GM23248 (cell line): ENCODE measurements around the gene TMC2. TPM values are rescaled to one million over a fixed set of nuclear protein-coding genes. Genes with fewer than 3 reads are reported as not detected.

Experiments
- DNase-seq: peaks from one replicate; pipeline ENCODE4 v3.0.0-alpha.2; 2015
- H2AFZ ChIP-seq: fragments of 200-600 bp; sonication (generic); 2 replicates; pipeline ENCODE4 v1.6.1; 2016; ENCODE audit warnings: antibody characterized with exemption
- H3F3A ChIP-seq: fragments of 200-600 bp; sonication (generic); 2 replicates; pipeline ENCODE4 v1.6.1; 2016; ENCODE audit warnings: mild to moderate bottlenecking, antibody characterized with exemption, mixed run types; ENCODE audit not compliant: insufficient read depth
- H3K27ac ChIP-seq: fragments of 200-600 bp; sonication (generic); 2 replicates; pipeline ENCODE4 v1.5.1; 2016; ENCODE audit warnings: mild to moderate bottlenecking
- H3K27me3 ChIP-seq: fragments of 200-600 bp; sonication (generic); replicated peaks from 2 replicates; pipeline ENCODE4 v1.6.1; 2016; ENCODE audit warnings: mild to moderate bottlenecking; ENCODE audit not compliant: insufficient read depth
- H3K36me3 ChIP-seq: fragments of 200-600 bp; sonication (generic); 2 replicates; pipeline ENCODE4 v1.6.1; 2016; ENCODE audit warnings: low read depth, mild to moderate bottlenecking
- H3K4me1 ChIP-seq: fragments of 200-600 bp; sonication (generic); 2 replicates; pipeline ENCODE4 v1.6.1; 2016; ENCODE audit warnings: mild to moderate bottlenecking; ENCODE audit not compliant: insufficient read depth
- H3K4me2 ChIP-seq: fragments of 200-600 bp; sonication (generic); one replicate; pipeline ENCODE4 v1.6.1; 2016; ENCODE audit warnings: mild to moderate bottlenecking; ENCODE audit not compliant: unreplicated experiment
- H3K4me3 ChIP-seq: fragments of 200-600 bp; sonication (generic); 2 replicates; pipeline ENCODE4 v1.5.1; 2016; ENCODE audit warnings: mild to moderate bottlenecking
- H3K79me2 ChIP-seq: fragments of 200-600 bp; sonication (generic); 2 replicates; pipeline ENCODE4 v1.6.1; 2016; ENCODE audit warnings: mild to moderate bottlenecking; ENCODE audit not compliant: insufficient read depth
- H3K9ac ChIP-seq: fragments of 200-600 bp; sonication (generic); 2 replicates; pipeline ENCODE4 v1.6.1; 2016; ENCODE audit warnings: mild to moderate bottlenecking
- H3K9me2 ChIP-seq: fragments of 200-600 bp; sonication (generic); 2 replicates; pipeline ENCODE4 v1.6.1; 2016; ENCODE audit warnings: mixed run types, mild to moderate bottlenecking, moderate library complexity; ENCODE audit not compliant: insufficient read depth
- H3K9me3 ChIP-seq: fragments of 200-600 bp; sonication (generic); one replicate; pipeline ENCODE4 v1.6.1; 2017; ENCODE audit warnings: low read depth
- H4K20me1 ChIP-seq: fragments of 200-600 bp; sonication (generic); 2 replicates; pipeline ENCODE4 v1.6.0; 2016; ENCODE audit not compliant: insufficient read depth
- EZH2 ChIP-seq: fragments of 200-600 bp; sonication (generic); IDR thresholded peaks from 2 replicates; pipeline ENCODE4 v1.6.1; 2018; ENCODE audit warnings: antibody characterized with exemption, mild to moderate bottlenecking; ENCODE audit not compliant: insufficient read depth, poor library complexity, severe bottlenecking
- EZH2phosphoT487 ChIP-seq: fragments of 200-600 bp; sonication (generic); IDR thresholded peaks from 2 replicates; pipeline ENCODE4 v1.6.1; 2018; ENCODE audit warnings: antibody characterized with exemption, moderate library complexity, mild to moderate bottlenecking, low read depth; ENCODE audit not compliant: insufficient read depth
- WGBS, 2 experiments: methylation state at CpG; one replicate each; pipeline ENCODE4 v1.1.6; 2015 to 2017; ENCODE audit warnings: low lambda C conversion rate in 2 of 2, low coverage in 1 of 2; ENCODE audit errors: missing lambda C conversion rate in 2 of 2; 5-methylcytosine and 5-hydroxymethylcytosine counted together
- in situ Hi-C: fragments of 300-500 bp; cut with MboI; formaldehyde crosslinking; loops from 2 replicates; pipeline ENCODE4 v1.15.0; 2020
- polyA plus RNA-seq: library from polyadenylated mRNA; unstranded; fragments of >200 nt; fragmentation: Nextera tagmentation; extraction: Ambion mirVana; gene quantifications from 2 replicates; pipeline ENCODE4 v1.2.1, GENCODE V29; 2016
- total RNA-seq: library from RNA; depleted of rRNA; stranded (reverse); fragments of >200 nt; shearing (Covaris generic); gene quantifications from 2 replicates; pipeline ENCODE4 v1.2.3, GENCODE V29; 2014

Gene TMC2
- total and polyA plus RNA-seq, 2 experiments from 2014 or later: not detected

GRCh38 chr20:2538356-2538755, 2.0 kb downstream of the TMC2 start:
- H3K4me1 ChIP-seq: no peaks in the 10 kb centered on the region
- H3K9me3 ChIP-seq: no peaks in the 10 kb centered on the region
- H3K27me3 ChIP-seq: peaks cover 67% of the 10 kb centered on the region
- no peak overlapping the region for H3K4me2 ChIP-seq
- DNase-seq: no peak
- no peaks in the 10 kb centered on the region for H3K79me2 ChIP-seq
- in situ Hi-C loops: no loop called here
- 54 to 55% methylated on average over 12 of the region's 12 CpGs for WGBS, 2 experiments
- H3K9me2 ChIP-seq: no peaks in the 10 kb centered on the region
- H2AFZ ChIP-seq: no peak overlapping the region
- H3K36me3 ChIP-seq: no peaks in the 10 kb centered on the region
- H3F3A ChIP-seq: no peaks in the 10 kb centered on the region
- no peak overlapping the region for H3K9ac ChIP-seq
- TF ChIP-seq EZH2 (no peak), EZH2phosphoT487 (no peak)
- no peak overlapping the region for H3K4me3 ChIP-seq
- no peaks in the 10 kb centered on the region for H4K20me1 ChIP-seq
- no peak overlapping the region for H3K27ac ChIP-seq

GRCh38 chr20:2538931-2539720, 2.8 kb downstream of the TMC2 start:
- Histone ChIP-seq H3K4me2 (no peak overlapping the region), H3K4me1 (no peaks in the 10 kb centered on the region), H3K4me3 (no peak overlapping the region), H3K27me3 (peaks cover 70% of the 10 kb centered on the region), H3K9me2 (no peaks in the 10 kb centered on the region), H3K9me3 (no peaks in the 10 kb centered on the region), H4K20me1 (no peaks in the 10 kb centered on the region), H3F3A (no peaks in the 10 kb centered on the region), H2AFZ (no peak overlapping the region), H3K9ac (no peak overlapping the region), H3K36me3 (no peaks in the 10 kb centered on the region), H3K27ac (no peak overlapping the region), H3K79me2 (no peaks in the 10 kb centered on the region)
- TF ChIP-seq EZH2phosphoT487 (no peak), EZH2 (no peak)
- DNase-seq: no peak
- WGBS, 2 experiments: 11% methylated on average over 8 of the region's 8 CpGs
- in situ Hi-C loops: no loop called here

GRCh38 chr20:2541940-2542339, 5.6 kb downstream of the TMC2 start:
- DNase-seq: no peak
- H3K36me3 ChIP-seq: no peaks in the 10 kb centered on the region
- no peak overlapping the region for H3K27ac ChIP-seq
- in situ Hi-C loops: no loop called here
- no peaks in the 10 kb centered on the region for H3F3A ChIP-seq
- no peak overlapping the region for H3K4me3 ChIP-seq
- 55 to 59% methylated on average over 2 of the region's 2 CpGs for WGBS, 2 experiments
- no peaks in the 10 kb centered on the region for H3K9me3 ChIP-seq
- no peaks in the 10 kb centered on the region for H4K20me1 ChIP-seq
- no peak overlapping the region for H3K9ac ChIP-seq
- H3K27me3 ChIP-seq: peaks cover 71% of the 10 kb centered on the region
- TF ChIP-seq EZH2 (no peak), EZH2phosphoT487 (no peak)
- no peaks in the 10 kb centered on the region for H3K79me2 ChIP-seq
- no peak overlapping the region for H3K4me2 ChIP-seq
- H3K4me1 ChIP-seq: no peaks in the 10 kb centered on the region
- H2AFZ ChIP-seq: no peak overlapping the region
- H3K9me2 ChIP-seq: no peaks in the 10 kb centered on the region

- H3K4me1 ChIP-seq: no peaks in the 10 kb centered on the region
- no peaks in the 10 kb centered on the region for H4K20me1 ChIP-seq
- H3K27ac ChIP-seq: no peak overlapping the region
- no peaks in the 10 kb centered on the region for H3F3A ChIP-seq
- peaks cover 71% of the 10 kb centered on the region for H3K27me3 ChIP-seq
- WGBS, 2 experiments: 51 to 68% methylated on average over 4 of the region's 4 CpGs
- in situ Hi-C loops: no loop called here
- H3K4me3 ChIP-seq: no peak overlapping the region
- no peaks in the 10 kb centered on the region for H3K36me3 ChIP-seq
- H3K9me3 ChIP-seq: no peaks in the 10 kb centered on the region
- no peak overlapping the region for H3K4me2 ChIP-seq
- TF ChIP-seq EZH2: no peak
- no peak for TF ChIP-seq EZH2phosphoT487
- H3K9me2 ChIP-seq: no peaks in the 10 kb centered on the region
- no peak overlapping the region for H3K9ac ChIP-seq
- no peak overlapping the region for H2AFZ ChIP-seq
- H3K79me2 ChIP-seq: no peaks in the 10 kb centered on the region
- DNase-seq: no peak
These were observed 6.0 kb downstream of the TMC2 start for GRCh38 chr20:2542361-2542760.

GRCh38 chr20:2544211-2544610, 7.8 kb downstream of the TMC2 start:
- no peak overlapping the region for H3K4me3 ChIP-seq
- H4K20me1 ChIP-seq: no peaks in the 10 kb centered on the region
- H3K27ac ChIP-seq: no peak overlapping the region
- peak; percentile 14 for DNase-seq
- H3K79me2 ChIP-seq: no peaks in the 10 kb centered on the region
- no peak overlapping the region for H2AFZ ChIP-seq
- H3K4me2 ChIP-seq: no peak overlapping the region
- H3K9me3 ChIP-seq: no peaks in the 10 kb centered on the region
- 30 to 53% methylated on average over 1 of the region's 1 CpG for whole genome bisulfite sequencing, 2 experiments
- no peaks in the 10 kb centered on the region for H3F3A ChIP-seq
- H3K27me3 ChIP-seq: peaks cover 74% of the 10 kb centered on the region
- no peaks in the 10 kb centered on the region for H3K9me2 ChIP-seq
- H3K4me1 ChIP-seq: no peaks in the 10 kb centered on the region
- no peak for TF ChIP-seq EZH2phosphoT487
- no peak for TF ChIP-seq EZH2
- no peaks in the 10 kb centered on the region for H3K36me3 ChIP-seq
- no peak overlapping the region for H3K9ac ChIP-seq
- in situ Hi-C loops: no loop called here
